Lung (tissue), 12 donors: ENCODE data around the gene VLDLR. TPM values are rescaled to one million over a fixed set of nuclear protein-coding genes. Genes with fewer than 3 reads are reported as not detected.

Experiments used
- ATAC-seq: fragments of 200-7000 bp; cut with Tn5 transposase; one replicate; pipeline ENCODE4 v1.9.1; 2020; ENCODE audit warnings: moderate number of reproducible peaks; ENCODE audit not compliant: insufficient read depth, low FRiP score
- DNase-seq, 3 donors: peaks; one replicate each; pipeline ENCODE4 v3.0.0-alpha.2; 2013 to 2017
- H3K27ac ChIP-seq, 2 donors: one replicate each; pipeline ENCODE4 v1.5.1; 2013; ENCODE audit warnings: mild to moderate bottlenecking in 2 of 2, moderate library complexity in 2 of 2, control low read depth in 1 of 2, inconsistent platforms in 1 of 2, low read depth in 1 of 2, low read length in 1 of 2
- H3K27me3 ChIP-seq, 3 donors: one replicate each; pipeline ENCODE4 v1.5.1; 2013; ENCODE audit warnings: low read length in 2 of 3; ENCODE audit not compliant: control insufficient read depth in 3 of 3, insufficient read depth in 3 of 3
- H3K36me3 ChIP-seq, 4 donors: one replicate each; pipeline ENCODE4 v1.5.1; 2013; ENCODE audit warnings: low read length in 4 of 4, mild to moderate bottlenecking in 1 of 4, moderate library complexity in 1 of 4; ENCODE audit not compliant: control insufficient read depth in 4 of 4, insufficient read depth in 4 of 4
- H3K4me1 ChIP-seq, 5 donors: one replicate each; pipeline ENCODE4 v1.5.1; 2013; ENCODE audit warnings: low read length in 5 of 5, mild to moderate bottlenecking in 2 of 5, moderate library complexity in 1 of 5; ENCODE audit not compliant: control insufficient read depth in 5 of 5, insufficient read depth in 5 of 5
- H3K4me3 ChIP-seq: one replicate; pipeline ENCODE4 v1.5.1; 2013; ENCODE audit warnings: mild to moderate bottlenecking, control low read depth, moderate library complexity
- H3K9ac ChIP-seq, 2 donors: one replicate each; pipeline ENCODE4 v1.5.1; 2013; ENCODE audit warnings: low read length in 2 of 2, control low read depth in 1 of 2; ENCODE audit not compliant: insufficient read depth in 1 of 2
- H3K9me3 ChIP-seq, 4 donors: one replicate each; pipeline ENCODE4 v1.5.1; 2013; ENCODE audit warnings: low read length in 3 of 4, mild to moderate bottlenecking in 1 of 4, moderate library complexity in 1 of 4; ENCODE audit not compliant: control insufficient read depth in 4 of 4, insufficient read depth in 3 of 4
- CTCF ChIP-seq: IDR thresholded peaks from 2 replicates; pipeline ENCODE4 v1.5.1; 2012; ENCODE audit warnings: mild to moderate bottlenecking; ENCODE audit errors: control extremely low read depth, extremely low read depth
- WGBS, 2 donors: extraction: QIAGEN DNeasy Blood & Tissue Kit; methylation state at CpG; one replicate each; pipeline ENCODE4 v1.1.7; 2013; 5-methylcytosine and 5-hydroxymethylcytosine counted together
- polyA plus RNA-seq, 2 donors: library from polyadenylated mRNA; stranded (reverse); fragments of 200-250 nt; gene quantifications; one replicate each; pipeline ENCODE4 v1.2.1, GENCODE V29; 2013
- total RNA-seq, 2 donors: library from RNA; depleted of rRNA in 1 of 2; stranded (reverse); fragments of >200 nt in 1 of 2; gene quantifications; one replicate each; pipeline ENCODE4 v1.2.1, GENCODE V29; 2014 to 2021
- donor health status: control.
- donor health status: control.
- donor health status: Bipolar disorder and iron deficiency.
- donor health status: healthy.
- donor health status: DM: yes; HTN: yes; CAD: no.

VLDLR gene
- total and polyA plus RNA-seq, 4 donors = 5.7 to 32.3 (median 14.6) TPM

GRCh38 chr9:2673161-2673560 lies 51.6 kb downstream of the VLDLR start:
- DNase-seq = no peak
- Histone ChIP-seq H3K27me3 (no peaks in the 10 kb centered on the region), H3K9me3 (no peaks in the 10 kb centered on the region), H3K9ac (no peak overlapping the region), H3K36me3 (no peaks in the 10 kb centered on the region), H3K4me1 (peaks cover 0 to 3% (median 0%) of the 10 kb centered on the region in 5 donors), H3K27ac (no peak overlapping the region), H3K4me3 (no peak overlapping the region)
- no peak for TF ChIP-seq CTCF
- WGBS, 2 donors = 85 to 98% methylated on average over 1 of the region's 3 CpGs
- no peak for ATAC-seq

GRCh38 chr9:2674141-2674824 lies 52.7 kb downstream of the VLDLR start:
- ATAC-seq (no peak), DNase-seq (no peak)
- H3K36me3 ChIP-seq = no peaks in the 10 kb centered on the region
- H3K27me3 ChIP-seq = no peaks in the 10 kb centered on the region
- H3K4me1 ChIP-seq = peaks cover 0 to 3% (median 0%) of the 10 kb centered on the region in 5 donors
- WGBS, 2 donors = 90 to 93% methylated on average over 9 of the region's 9 CpGs
- H3K27ac ChIP-seq = no peak overlapping the region
- no peak for TF ChIP-seq CTCF
- no peak overlapping the region for H3K9ac ChIP-seq
- no peak overlapping the region for H3K4me3 ChIP-seq
- no peaks in the 10 kb centered on the region for H3K9me3 ChIP-seq

- DNase-seq = no peak
- Histone ChIP-seq H3K9ac (no peak overlapping the region), H3K9me3 (no peaks in the 10 kb centered on the region), H3K36me3 (no peaks in the 10 kb centered on the region), H3K27ac (no peak overlapping the region), H3K4me3 (no peak overlapping the region), H3K27me3 (no peaks in the 10 kb centered on the region), H3K4me1 (peaks cover 0 to 3% (median 0%) of the 10 kb centered on the region in 5 donors)
- no peak for TF ChIP-seq CTCF
- 71 to 94% methylated on average over 1 of the region's 1 CpG for whole genome bisulfite sequencing, 2 donors
- no peak for ATAC-seq
Measured at GRCh38 chr9:2675834-2676233, 54.2 kb downstream of the VLDLR start.

- Histone ChIP-seq H3K9me3 (no peaks in the 10 kb centered on the region), H3K9ac (no peak overlapping the region), H3K27ac (no peak overlapping the region), H3K4me1 (peaks cover 0 to 3% (median 0%) of the 10 kb centered on the region in 5 donors), H3K4me3 (no peak overlapping the region), H3K36me3 (no peaks in the 10 kb centered on the region), H3K27me3 (no peaks in the 10 kb centered on the region)
- ATAC-seq (no peak), DNase-seq (no peak)
- 62 to 74% methylated on average over 4 of the region's 4 CpGs for WGBS, 2 donors
- TF ChIP-seq CTCF = no peak
Measured at GRCh38 chr9:2676466-2676865, 54.9 kb downstream of the VLDLR start.
